Neuronal stem cell (in vitro differentiated cells): ENCODE data around the gene PRR27.
A peak's percentile ranks its signal among the peaks of the same experiment; 100 is the strongest.
"Not testable (repeated sequence)": the region's sequence is repeated elsewhere in the genome, so short reads cannot be mapped to it uniquely, and the experiment has no call there.

Experiments used
- DNase-seq: peaks from one replicate; pipeline ENCODE4 v3.0.0-alpha.2; 2013; ENCODE audit warnings: low spot score
- H2AFZ ChIP-seq: one replicate; pipeline ENCODE4 v1.6.1; 2013; ENCODE audit warnings: mild to moderate bottlenecking, low read length, inconsistent platforms
- H2AK5ac ChIP-seq: 2 replicates; pipeline ENCODE4 v1.6.1; 2013; ENCODE audit warnings: low read depth, mild to moderate bottlenecking, inconsistent platforms, low read length, moderate library complexity, mixed read lengths
- H2BK120ac ChIP-seq: 2 replicates; pipeline ENCODE4 v1.6.1; 2013; ENCODE audit warnings: low read depth, mild to moderate bottlenecking, inconsistent platforms, low read length, moderate library complexity, mixed read lengths
- H2BK12ac ChIP-seq: one replicate; pipeline ENCODE4 v1.6.1; 2013; ENCODE audit warnings: low read length, inconsistent platforms
- H2BK15ac ChIP-seq: 2 replicates; pipeline ENCODE4 v1.6.1; 2013; ENCODE audit warnings: mild to moderate bottlenecking, low read length, inconsistent platforms, mixed read lengths
- H2BK5ac ChIP-seq: one replicate; pipeline ENCODE4 v1.6.1; 2013; ENCODE audit warnings: inconsistent platforms, mild to moderate bottlenecking, low read length, moderate library complexity
- H3K14ac ChIP-seq: one replicate; pipeline ENCODE4 v1.6.1; 2013; ENCODE audit warnings: low read length, inconsistent platforms
- H3K18ac ChIP-seq: 2 replicates; pipeline ENCODE4 v1.6.1; 2013; ENCODE audit warnings: low read length, inconsistent platforms
- H3K23ac ChIP-seq: 2 replicates; pipeline ENCODE4 v1.6.1; 2013; ENCODE audit warnings: low read depth, mild to moderate bottlenecking, mixed read lengths, low read length, inconsistent platforms; ENCODE audit not compliant: poor library complexity
- H3K27ac ChIP-seq: replicated peaks from 3 replicates; pipeline ENCODE4 v1.5.1; 2013; ENCODE audit warnings: low read length, inconsistent platforms
- H3K27me3 ChIP-seq, 3 experiments: 2 replicates each; pipeline ENCODE4 v1.6.1; 2013; ENCODE audit warnings: low read length in 3 of 3, mild to moderate bottlenecking in 2 of 3, inconsistent platforms in 1 of 3, low read depth in 1 of 3, mixed read lengths in 1 of 3, moderate library complexity in 1 of 3; ENCODE audit not compliant: control insufficient read depth in 3 of 3, insufficient read depth in 3 of 3
- H3K36me3 ChIP-seq, 2 donors: replicated peaks in 1 of 2; 2 replicates each; pipeline ENCODE4 v1.6.1; 2013; ENCODE audit warnings: low read length in 2 of 2; ENCODE audit not compliant: control insufficient read depth in 2 of 2, insufficient read depth in 2 of 2
- H3K4ac ChIP-seq: 2 replicates; pipeline ENCODE4 v1.6.1; 2013; ENCODE audit warnings: inconsistent platforms, mild to moderate bottlenecking, low read length, moderate library complexity
- H3K4me1 ChIP-seq, 2 donors: 1 replicate in 1 of 2; 2 replicates in 1 of 2; pipeline ENCODE4 v1.6.1; 2013; ENCODE audit warnings: low read length in 2 of 2, low read depth in 1 of 2; ENCODE audit not compliant: control insufficient read depth in 2 of 2, insufficient read depth in 1 of 2
- H3K4me2 ChIP-seq: one replicate; pipeline ENCODE4 v1.6.1; 2013; ENCODE audit warnings: mild to moderate bottlenecking, low read length, inconsistent platforms; ENCODE audit not compliant: insufficient read depth, poor library complexity, severe bottlenecking
- H3K4me3 ChIP-seq, 2 donors: 2 replicates each; pipeline ENCODE4 v1.5.1; 2013; ENCODE audit warnings: low read length in 2 of 2, mild to moderate bottlenecking in 2 of 2, inconsistent platforms in 1 of 2, moderate library complexity in 1 of 2
- H3K79me1 ChIP-seq: one replicate; pipeline ENCODE4 v1.6.1; 2013; ENCODE audit warnings: low read depth, mild to moderate bottlenecking, inconsistent platforms, low read length, moderate library complexity
- H3K9ac ChIP-seq: one replicate; pipeline ENCODE4 v1.6.1; 2013; ENCODE audit warnings: mild to moderate bottlenecking, low read depth, low read length, inconsistent platforms; ENCODE audit not compliant: poor library complexity
- H3K9me3 ChIP-seq, 2 donors: replicated peaks in 1 of 2; 2 replicates each; pipeline versions ENCODE3 to v1.6.1; 2013; ENCODE audit warnings: low read length in 2 of 2, mild to moderate bottlenecking in 2 of 2, inconsistent platforms in 1 of 2, low read depth in 1 of 2, mixed read lengths in 1 of 2, moderate library complexity in 1 of 2; ENCODE audit not compliant: control insufficient read depth in 2 of 2, insufficient read depth in 1 of 2
- H4K8ac ChIP-seq: one replicate; pipeline ENCODE4 v1.6.1; 2013; ENCODE audit warnings: low read depth, mild to moderate bottlenecking, inconsistent platforms, low read length, moderate library complexity
- H4K91ac ChIP-seq: one replicate; pipeline ENCODE4 v1.6.1; 2013; ENCODE audit warnings: low read length, low read depth, mild to moderate bottlenecking, inconsistent platforms; ENCODE audit not compliant: poor library complexity
- WGBS, 2 donors: extraction: QIAGEN DNeasy Blood & Tissue Kit; methylation state at CpG; one replicate each; pipeline ENCODE4 v1.1.7; 2013; ENCODE audit warnings: missing lambda C conversion rate in 2 of 2, mixed read lengths in 1 of 2; ENCODE audit not compliant: insufficient read length in 2 of 2, insufficient replicate concordance in 1 of 2; ENCODE audit errors: extremely low coverage in 2 of 2; 5-methylcytosine and 5-hydroxymethylcytosine counted together

Gene PRR27

GRCh38 chr4:70203601-70204000 is 49.6 kb downstream of the PRR27 start:
- no peak overlapping the region for H3K4ac ChIP-seq

DNA sequence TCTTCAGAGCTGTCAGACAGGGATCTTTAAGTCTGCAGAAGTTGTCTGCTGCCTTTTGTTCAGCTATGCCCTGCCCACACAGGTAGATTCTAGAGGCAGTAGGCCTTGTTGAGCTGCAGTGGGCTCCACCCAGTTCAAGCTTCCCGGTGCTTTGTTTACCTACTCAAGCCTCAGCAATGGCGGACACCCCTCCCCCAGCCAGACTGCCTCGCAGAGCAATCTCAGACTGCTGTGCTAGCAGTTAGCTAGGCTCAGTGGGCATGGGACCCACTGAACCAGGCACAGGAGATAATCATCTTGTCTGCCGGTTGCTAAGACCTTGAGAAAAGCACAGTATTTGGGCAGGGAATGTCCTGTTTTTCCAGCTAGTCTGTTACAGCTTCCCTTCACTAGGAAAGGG is 58.7 kb downstream of the PRR27 start:
- H3K9ac ChIP-seq, H2BK5ac ChIP-seq, H2BK120ac ChIP-seq, H4K8ac ChIP-seq, H3K79me1 ChIP-seq, H2AK5ac ChIP-seq, H2BK15ac ChIP-seq, H3K9me3 ChIP-seq, H2AFZ ChIP-seq, H3K4me3 ChIP-seq, H3K4me1 ChIP-seq, H3K23ac ChIP-seq, H3K4me2 ChIP-seq, DNase-seq, H3K4ac ChIP-seq, H3K27ac ChIP-seq, H2BK12ac ChIP-seq, H3K27me3 ChIP-seq, H3K14ac ChIP-seq, H4K91ac ChIP-seq, H3K36me3 ChIP-seq: not testable (repeated sequence)
- no CpG with 5 or more reads among the region's 4 CpGs for WGBS, 2 donors
- H3K18ac ChIP-seq: peak overlapping the region; percentile 48

More at GRCh38 chr4:70203601-70204000, 49.6 kb downstream of the PRR27 start:
- Histone ChIP-seq H3K18ac (no peak overlapping the region), H3K9ac (no peak overlapping the region), H4K8ac (no peak overlapping the region), H3K23ac (no peak overlapping the region), H3K79me1 (no peaks in the 10 kb centered on the region), H3K27me3 (no peaks in the 10 kb centered on the region), H2BK15ac (no peak overlapping the region), H4K91ac (no peak overlapping the region), H3K9me3 (no peaks in the 10 kb centered on the region), H3K4me1 (no peaks in the 10 kb centered on the region), H2BK120ac (no peak overlapping the region), H3K36me3 (no peaks in the 10 kb centered on the region), H3K4me3 (no peak overlapping the region), H3K27ac (no peak overlapping the region), H2BK5ac (no peak overlapping the region), H2BK12ac (no peak overlapping the region), H2AFZ (no peak overlapping the region), H2AK5ac (no peak overlapping the region), H3K14ac (no peak overlapping the region), H3K4me2 (no peak overlapping the region)
- DNase-seq: no peak
- no CpG with 5 or more reads among the region's 1 CpG for WGBS, 2 donors
